Measurements from ENCODE around the gene ANKRD2.
A peak's percentile ranks its signal among the peaks of the same experiment; 100 is the strongest.

Gene ANKRD2

GRCh38 chr10:97590748-97591495 is 18.3 kb downstream of the ANKRD2 start:
- CTCF ChIA-PET: interaction anchor here (0.6 to 1.4 kb wide), 4 partner anchors 19 to 232 kb away, joined by 3 to 4 read pairs (median 3); partner anchors contain the start of gene ANKRD2
- DNase-seq (ENCODE audit: low spot score): no peak
- TF ChIP-seq CTCF (conservative IDR thresholded peaks at IDR 0.05; ENCODE audit: low read depth): no peak
- POLR2A ChIA-PET (ENCODE audit: low non-redundant PET): no interaction called here
- H3K27ac ChIP-seq: no peak overlapping the region; the same call in 1 of the 2 replicates

GRCh38 chr10:97593421-97593820 is 20.8 kb downstream of the ANKRD2 start:
- no peak for TF ChIP-seq CTCF (conservative IDR thresholded peaks at IDR 0.05; ENCODE audit: low read depth)
- ChIA-PET CTCF (no interaction called here), POLR2A (ENCODE audit: low non-redundant PET) (no interaction called here)
- H3K27ac ChIP-seq: peak overlapping the region; percentile 32; the same call in 1 of the 2 replicates
- no peak for DNase-seq (ENCODE audit: low spot score)

- DNase-seq (ENCODE audit: low spot score): peak; percentile 36
- peak overlapping the region; percentile 80 for H3K27ac ChIP-seq
- TF ChIP-seq CTCF (conservative IDR thresholded peaks at IDR 0.05; ENCODE audit: low read depth): no peak
- POLR2A ChIA-PET (ENCODE audit: low non-redundant PET): interaction anchor here (0.6 kb wide), 1 partner anchor 99 kb away, joined by 3 read pairs; no protein-coding TSS in a partner anchor
- CTCF ChIA-PET: interaction anchor here (0.6 to 1.3 kb wide), 5 partner anchors 12 to 146 kb away, joined by 3 to 6 read pairs (median 3); partner anchors contain the start of genes ANKRD2 and HOGA1
Measured at GRCh38 chr10:97596101-97597082, 23.8 kb downstream of the ANKRD2 start.

GRCh38 chr10:97597778-97598177 is 25.2 kb downstream of the ANKRD2 start:
- CTCF ChIA-PET: interaction anchor here (0.6 to 1.1 kb wide), 4 partner anchors 13 to 137 kb away, joined by 3 to 5 read pairs (median 3); no protein-coding TSS in a partner anchor

GRCh38 chr10:97598407-97599271 is 26.1 kb downstream of the ANKRD2 start:
- no peak for TF ChIP-seq CTCF (conservative IDR thresholded peaks at IDR 0.05; ENCODE audit: low read depth)
- ChIA-PET POLR2A (ENCODE audit: low non-redundant PET) (interaction anchor here (0.6 kb wide), 1 partner anchor 15 kb away, joined by 3 read pairs; the partner anchor contains the start of gene HOGA1), CTCF (interaction anchor here (0.6 to 1.1 kb wide), 3 partner anchors 12 to 134 kb away, joined by 3 to 5 read pairs (median 3); no protein-coding TSS in a partner anchor)
- DNase-seq (ENCODE audit: low spot score): no peak
- H3K27ac ChIP-seq: peak overlapping the region; percentile 25; the same call in 1 of the 2 replicates

More at GRCh38 chr10:97597778-97598177, 25.2 kb downstream of the ANKRD2 start:
- H3K27ac ChIP-seq: peak overlapping the region; percentile 47
- POLR2A ChIA-PET (ENCODE audit: low non-redundant PET): interaction anchor here (0.6 kb wide), 1 partner anchor 14 kb away, joined by 3 read pairs; the partner anchor contains the start of gene HOGA1
- DNase-seq (ENCODE audit: low spot score): no peak
- no peak for TF ChIP-seq CTCF (conservative IDR thresholded peaks at IDR 0.05; ENCODE audit: low read depth)
